ENCODE results near the gene RAD51B. TPM values are rescaled to one million over a fixed set of nuclear protein-coding genes. Genes with fewer than 3 reads are reported as not detected.

RAD51B gene
- total and polyA plus RNA-seq, 2 of the 13 experiments (the other 11 are each of a cell fraction or from before 2014, with no cell fraction given), result 7.0 to 9.5 TPM

DNA sequence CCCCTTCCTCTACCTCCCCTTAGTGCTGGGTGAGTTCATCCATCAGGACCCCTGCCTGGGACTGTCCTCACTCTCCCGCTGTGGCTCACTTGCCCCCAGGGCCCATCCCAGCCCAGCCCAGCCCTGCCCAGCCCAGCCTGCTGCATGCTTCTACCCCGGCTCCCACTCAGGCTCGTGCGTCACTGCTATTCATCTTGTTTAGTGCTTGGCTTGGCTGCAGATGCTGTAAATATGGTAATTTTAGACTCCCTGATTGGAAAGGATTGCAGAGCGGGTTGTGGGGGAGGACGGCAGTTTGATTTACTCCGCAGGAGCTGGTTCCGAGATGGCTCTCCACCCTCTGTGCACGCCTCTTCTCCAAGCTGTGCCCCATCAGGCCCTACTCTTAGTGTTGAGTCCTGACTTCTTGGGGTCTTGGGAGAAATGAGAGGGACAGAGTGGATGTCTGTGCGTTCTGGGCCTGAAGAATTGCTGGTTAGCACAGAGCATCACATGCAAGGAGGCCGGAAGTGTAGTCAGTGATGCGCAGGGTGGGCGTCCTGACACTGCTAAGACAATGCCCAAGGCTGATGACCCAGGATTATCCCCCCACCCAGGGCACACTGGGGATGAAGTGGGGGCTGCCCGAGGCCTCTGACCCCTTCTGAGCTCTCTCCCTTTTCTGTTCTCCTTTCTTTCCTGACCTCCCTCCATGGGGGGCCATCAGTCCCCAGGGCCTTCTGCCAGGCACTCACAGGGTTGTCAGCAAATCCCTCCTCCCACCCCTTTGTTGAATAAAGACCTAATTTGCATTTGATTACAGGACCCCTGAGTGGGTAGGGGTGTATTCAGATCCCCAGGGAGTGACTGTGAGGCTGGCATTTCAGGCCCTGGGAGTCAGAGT is 728.9 kb downstream of the RAD51B start:
- Histone ChIP-seq H3K9me3 (ENCODE audit: low read length) (no peaks in the 10 kb centered on the region), H3K4me3 (replicated peaks in 1 of 3; ENCODE audit: insufficient read depth in 1 of 3, low read depth in 2 of 3, low read length in 3 of 3) (no peak overlapping the region), H2AFZ (ENCODE audit: low read length) (no peak overlapping the region), H3K4me1 (ENCODE audit: insufficient read depth, low read length) (peaks cover 26% of the 10 kb centered on the region), H3K27me3 (ENCODE audit: control insufficient read depth in 1 of 2, insufficient read depth in 2 of 2, low read length in 2 of 2) (no peaks in the 10 kb centered on the region), H3K4me2 (ENCODE audit: low read depth, low read length) (no peak overlapping the region), H3K36me3 (replicated peaks in 1 of 2; ENCODE audit: control insufficient read depth in 1 of 2, insufficient read depth in 2 of 2, low read length in 2 of 2) (no peaks in the 10 kb centered on the region), H4K20me1 (ENCODE audit: insufficient read depth, low read length) (no peaks in the 10 kb centered on the region), H3K27ac (ENCODE audit: extremely low read length, insufficient read depth, low read length) (no peak overlapping the region), H3K79me2 (ENCODE audit: insufficient read depth, low read length) (no peaks in the 10 kb centered on the region), H3K9ac (ENCODE audit: insufficient read depth, low read depth, low read length) (no peak overlapping the region)
- DNase-seq (ENCODE audit: low spot score) (no peak), ATAC-seq (no peak), FAIRE-seq (no peak)
- no TSS peak for BruUV-seq (replicated peaks)
- POLR2A ChIA-PET, result no interaction called here
- CTCF ChIA-PET (ENCODE audit: low intra/inter-chr PET ratio, low total read pairs), result no interaction called here
- TF ChIP-seq ZNF382 (CRISPR knock-in tag; IDR thresholded peaks at IDR 0.05; ENCODE audit: borderline replicate concordance) (no peak), HOXA5 (CRISPR knock-in tag; IDR thresholded peaks at IDR 0.05) (no peak), CHCHD3 (CRISPR knock-in tag; IDR thresholded peaks at IDR 0.05) (no peak), ZMAT3 (CRISPR knock-in tag; conservative IDR thresholded peaks at IDR 0.05) (no peak), SRY (CRISPR knock-in tag; IDR thresholded peaks at IDR 0.05) (no peak), FLYWCH1 (CRISPR knock-in tag; IDR thresholded peaks at IDR 0.05) (no peak), ERF (CRISPR knock-in tag; IDR thresholded peaks at IDR 0.05) (no peak), JUND (CRISPR knock-in tag; IDR thresholded peaks at IDR 0.05) (no peak), ZNF615 (CRISPR knock-in tag; IDR thresholded peaks at IDR 0.05; ENCODE audit: borderline replicate concordance) (no peak), CHD4 (IDR thresholded peaks at IDR 0.05; ENCODE audit: borderline replicate concordance, low read length) (no peak), RFXAP (CRISPR knock-in tag; IDR thresholded peaks at IDR 0.05; ENCODE audit: borderline replicate concordance) (no peak)
- TF ChIP-seq, protein P1, sequence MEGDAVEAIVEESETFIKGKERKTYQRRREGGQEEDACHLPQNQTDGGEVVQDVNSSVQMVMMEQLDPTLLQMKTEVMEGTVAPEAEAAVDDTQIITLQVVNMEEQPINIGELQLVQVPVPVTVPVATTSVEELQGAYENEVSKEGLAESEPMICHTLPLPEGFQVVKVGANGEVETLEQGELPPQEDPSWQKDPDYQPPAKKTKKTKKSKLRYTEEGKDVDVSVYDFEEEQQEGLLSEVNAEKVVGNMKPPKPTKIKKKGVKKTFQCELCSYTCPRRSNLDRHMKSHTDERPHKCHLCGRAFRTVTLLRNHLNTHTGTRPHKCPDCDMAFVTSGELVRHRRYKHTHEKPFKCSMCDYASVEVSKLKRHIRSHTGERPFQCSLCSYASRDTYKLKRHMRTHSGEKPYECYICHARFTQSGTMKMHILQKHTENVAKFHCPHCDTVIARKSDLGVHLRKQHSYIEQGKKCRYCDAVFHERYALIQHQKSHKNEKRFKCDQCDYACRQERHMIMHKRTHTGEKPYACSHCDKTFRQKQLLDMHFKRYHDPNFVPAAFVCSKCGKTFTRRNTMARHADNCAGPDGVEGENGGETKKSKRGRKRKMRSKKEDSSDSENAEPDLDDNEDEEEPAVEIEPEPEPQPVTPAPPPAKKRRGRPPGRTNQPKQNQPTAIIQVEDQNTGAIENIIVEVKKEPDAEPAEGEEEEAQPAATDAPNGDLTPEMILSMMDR (CRISPR knock-in tag; IDR thresholded peaks at IDR 0.05), result no peak
- TF ChIP-seq, protein P2, sequence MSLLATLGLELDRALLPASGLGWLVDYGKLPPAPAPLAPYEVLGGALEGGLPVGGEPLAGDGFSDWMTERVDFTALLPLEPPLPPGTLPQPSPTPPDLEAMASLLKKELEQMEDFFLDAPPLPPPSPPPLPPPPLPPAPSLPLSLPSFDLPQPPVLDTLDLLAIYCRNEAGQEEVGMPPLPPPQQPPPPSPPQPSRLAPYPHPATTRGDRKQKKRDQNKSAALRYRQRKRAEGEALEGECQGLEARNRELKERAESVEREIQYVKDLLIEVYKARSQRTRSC (CRISPR knock-in tag; IDR thresholded peaks at IDR 0.05; ENCODE audit: low read depth), result no peak
- TF ChIP-seq, protein P3, sequence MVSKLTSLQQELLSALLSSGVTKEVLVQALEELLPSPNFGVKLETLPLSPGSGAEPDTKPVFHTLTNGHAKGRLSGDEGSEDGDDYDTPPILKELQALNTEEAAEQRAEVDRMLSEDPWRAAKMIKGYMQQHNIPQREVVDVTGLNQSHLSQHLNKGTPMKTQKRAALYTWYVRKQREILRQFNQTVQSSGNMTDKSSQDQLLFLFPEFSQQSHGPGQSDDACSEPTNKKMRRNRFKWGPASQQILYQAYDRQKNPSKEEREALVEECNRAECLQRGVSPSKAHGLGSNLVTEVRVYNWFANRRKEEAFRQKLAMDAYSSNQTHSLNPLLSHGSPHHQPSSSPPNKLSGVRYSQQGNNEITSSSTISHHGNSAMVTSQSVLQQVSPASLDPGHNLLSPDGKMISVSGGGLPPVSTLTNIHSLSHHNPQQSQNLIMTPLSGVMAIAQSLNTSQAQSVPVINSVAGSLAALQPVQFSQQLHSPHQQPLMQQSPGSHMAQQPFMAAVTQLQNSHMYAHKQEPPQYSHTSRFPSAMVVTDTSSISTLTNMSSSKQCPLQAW (CRISPR knock-in tag; IDR thresholded peaks at IDR 0.05), result no peak
- in situ Hi-C loops (cut with HindIII; ENCODE audit: extremely low pct_ligation_motif_present, low pct_unique_long_range_greater_than_20kb) (no loop called here), intact Hi-C loops (cut with micrococcal nuclease; ENCODE audit: unreplicated experiment) (no loop called here)
- 84% methylated on average over 11 of the region's 14 CpGs for WGBS (ENCODE audit: low lambda C conversion rate)

Measured in HepG2 (cell line).